LoVo (cell line): ENCODE data around the gene KAT7.
"Not testable (repeated sequence)": the region's sequence is repeated elsewhere in the genome, so short reads cannot be mapped to it uniquely, and the experiment has no call there.

ENCODE experiments used
- DNase-seq: peaks from one replicate; pipeline ENCODE4 v3.0.0-alpha.2; 2016; ENCODE audit warnings: low spot score

The KAT7 gene

GRCh38 chr17:49809056-49809455, 20.6 kb downstream of the KAT7 start:
- DNase-seq = no peak

GRCh38 chr17:49814781-49815529, 26.5 kb downstream of the KAT7 start:
- DNase-seq = no peak

GRCh38 chr17:49815761-49816281, 27.3 kb downstream of the KAT7 start:
- no peak for DNase-seq

GRCh38 chr17:49817993-49818392, 29.5 kb downstream of the KAT7 start:
- no peak for DNase-seq

GRCh38 chr17:49819138-49819537, 30.7 kb downstream of the KAT7 start:
- DNase-seq = no peak

- DNase-seq = no peak
Measured at GRCh38 chr17:49819651-49820050, 31.2 kb downstream of the KAT7 start.

- DNase-seq = no peak
Measured at GRCh38 chr17:49820773-49821172, 32.3 kb downstream of the KAT7 start.

GRCh38 chr17:49821466-49821865, 33.0 kb downstream of the KAT7 start:
- no peak for DNase-seq

- no peak for DNase-seq
Measured at GRCh38 chr17:49821916-49822315, 33.4 kb downstream of the KAT7 start.

- no peak for DNase-seq
Measured at GRCh38 chr17:49822829-49823228, 34.3 kb downstream of the KAT7 start.

- no peak for DNase-seq
Measured at GRCh38 chr17:49823614-49824013, 35.1 kb downstream of the KAT7 start.

GRCh38 chr17:49825645-49826044, 37.2 kb downstream of the KAT7 start:
- no peak for DNase-seq

GRCh38 chr17:49828325-49828724, 39.8 kb downstream of the KAT7 start:
- DNase-seq = not testable (repeated sequence)

- DNase-seq = no peak
Measured at GRCh38 chr17:49829026-49829425, 40.5 kb downstream of the KAT7 start.

GRCh38 chr17:49830605-49831004, 42.1 kb downstream of the KAT7 start:
- no peak for DNase-seq

GRCh38 chr17:49832840-49833599, 44.5 kb downstream of the KAT7 start:
- no peak for DNase-seq

- DNase-seq = no peak
Measured at GRCh38 chr17:49834118-49834743, 45.8 kb downstream of the KAT7 start.

GRCh38 chr17:49835472-49835871, 47.0 kb downstream of the KAT7 start:
- no peak for DNase-seq

- DNase-seq = peak; percentile 5
Measured at GRCh38 chr17:49836111-49837030, 47.9 kb downstream of the KAT7 start.

GRCh38 chr17:49839455-49839854, 51.0 kb downstream of the KAT7 start:
- DNase-seq = no peak

- no peak for DNase-seq
Measured at GRCh38 chr17:49841548-49841947, 53.1 kb downstream of the KAT7 start.

- no peak for DNase-seq
Measured at GRCh38 chr17:49842371-49842770, 53.9 kb downstream of the KAT7 start.
